ENCODE results near the gene ZIC1.

DNA sequence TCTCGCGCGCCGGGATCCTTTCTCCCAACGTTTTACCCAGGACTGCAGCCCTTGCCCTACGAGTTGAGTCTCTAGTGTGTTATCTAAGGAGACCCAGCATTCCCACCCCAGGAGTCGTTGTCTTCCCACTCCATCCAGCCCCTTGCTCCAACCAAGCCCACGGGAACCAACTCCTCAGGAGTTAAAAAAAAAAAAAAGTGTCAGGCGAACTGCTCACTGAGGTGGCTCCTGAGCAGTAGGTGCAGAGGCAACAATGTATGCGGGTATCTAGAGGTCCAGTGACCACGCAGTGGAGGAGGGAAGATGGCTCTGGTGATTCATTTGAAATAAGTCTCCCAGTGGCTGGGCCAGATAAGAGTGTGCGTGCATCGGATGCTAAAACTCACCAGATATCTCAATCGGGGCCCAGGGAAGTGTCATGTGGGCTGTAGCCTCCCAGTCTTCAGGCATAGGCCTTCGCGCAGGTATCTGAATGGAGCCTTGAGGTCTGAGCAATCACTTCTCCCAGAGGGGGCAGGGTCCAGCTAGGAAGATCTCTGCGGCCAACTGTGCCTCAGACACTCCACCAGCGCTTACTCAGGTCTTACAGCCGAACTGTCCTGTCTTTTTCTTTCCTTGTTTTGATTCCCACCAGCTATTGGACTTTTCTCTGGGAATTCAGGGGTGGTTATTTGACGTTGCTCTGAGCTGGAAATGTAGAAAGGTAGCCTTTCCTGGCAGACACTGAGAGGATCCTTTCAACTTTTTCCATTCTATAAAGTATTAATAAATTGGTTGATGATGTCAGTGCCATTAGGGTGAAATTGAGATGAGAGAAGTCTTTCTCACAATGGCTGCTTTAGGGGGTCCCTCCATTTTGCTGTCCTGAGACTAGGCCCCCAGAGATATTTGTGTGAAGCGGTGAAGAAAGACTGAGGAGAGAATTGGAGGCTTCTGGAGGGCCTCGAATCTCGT lies 23.8 kb upstream of the ZIC1 start:
- no peak for TF ChIP-seq CTCF (IDR thresholded peaks at IDR 0.05)
- TF ChIP-seq POLR2A (IDR thresholded peaks at IDR 0.05) = no peak
